Liver (tissue), 9 donors: Measurements from ENCODE around the gene CDKL4. TPM values are rescaled to one million over a fixed set of nuclear protein-coding genes. Genes with fewer than 3 reads are reported as not detected.

Experiments
- DNase-seq: peaks from one replicate; pipeline ENCODE4 v3.0.0-alpha.2; 2017; ENCODE audit warnings: low spot score
- H3K27ac ChIP-seq, 2 donors: one replicate each; pipeline ENCODE4 v1.7.0; 2013; ENCODE audit warnings: inconsistent platforms in 2 of 2, low read length in 2 of 2, control low read depth in 1 of 2, low read depth in 1 of 2, mild to moderate bottlenecking in 1 of 2
- H3K27me3 ChIP-seq, 4 donors: one replicate each; pipeline versions ENCODE4 v1.6.1 to v1.7.0; 2013; ENCODE audit warnings: low read length in 3 of 4, inconsistent platforms in 1 of 4, mild to moderate bottlenecking in 1 of 4, moderate library complexity in 1 of 4; ENCODE audit not compliant: control insufficient read depth in 4 of 4, insufficient read depth in 4 of 4
- H3K36me3 ChIP-seq, 4 donors: one replicate each; pipeline versions ENCODE4 v1.6.1 to v1.7.0; 2013; ENCODE audit warnings: low read length in 3 of 4, mild to moderate bottlenecking in 3 of 4, low read depth in 1 of 4, moderate library complexity in 1 of 4; ENCODE audit not compliant: control insufficient read depth in 4 of 4, insufficient read depth in 3 of 4
- H3K4me1 ChIP-seq, 4 donors: one replicate each; pipeline versions ENCODE4 v1.6.1 to v1.7.0; 2013; ENCODE audit warnings: low read length in 3 of 4, mild to moderate bottlenecking in 3 of 4, moderate library complexity in 1 of 4; ENCODE audit not compliant: control insufficient read depth in 4 of 4, insufficient read depth in 4 of 4
- H3K4me3 ChIP-seq, 3 donors: one replicate each; pipeline versions ENCODE4 v1.6.1 to v1.7.0; 2013; ENCODE audit warnings: low read length in 3 of 3, control low read depth in 1 of 3, low read depth in 1 of 3, mild to moderate bottlenecking in 1 of 3
- H3K9ac ChIP-seq, 2 donors: one replicate each; pipeline ENCODE4 v1.7.0; 2013; ENCODE audit warnings: low read length in 2 of 2, mild to moderate bottlenecking in 2 of 2, moderate library complexity in 2 of 2, control low read depth in 1 of 2, low read depth in 1 of 2
- H3K9me3 ChIP-seq, 4 donors: one replicate each; pipeline versions ENCODE4 v1.6.1 to v1.7.0; 2013; ENCODE audit warnings: low read length in 3 of 4; ENCODE audit not compliant: control insufficient read depth in 4 of 4
- EGR1 ChIP-seq, 2 donors: IDR thresholded peaks; 2 replicates each; pipeline ENCODE4 v1.6.1; 2016 to 2018; ENCODE audit warnings: antibody characterized with exemption in 2 of 2, low read depth in 2 of 2
- FOXA1 ChIP-seq: IDR thresholded peaks from 2 replicates; pipeline ENCODE4 v1.6.1; 2016; ENCODE audit warnings: antibody characterized with exemption
- FOXA2 ChIP-seq: IDR thresholded peaks from 2 replicates; pipeline ENCODE4 v1.6.1; 2016; ENCODE audit warnings: antibody characterized with exemption
- GABPA ChIP-seq, 2 donors: IDR thresholded peaks in 1 of 2; conservative IDR thresholded peaks in 1 of 2; 2 replicates each; pipeline ENCODE4 v1.6.1; 2016; ENCODE audit warnings: antibody characterized with exemption in 2 of 2, mild to moderate bottlenecking in 1 of 2, moderate library complexity in 1 of 2
- HNF4A ChIP-seq, 2 donors: conservative IDR thresholded peaks; 2 replicates each; pipeline ENCODE4 v1.6.1; 2016; ENCODE audit warnings: antibody characterized with exemption in 2 of 2, mild to moderate bottlenecking in 2 of 2
- HNF4G ChIP-seq: IDR thresholded peaks from 2 replicates; pipeline ENCODE4 v1.6.1; 2016; ENCODE audit warnings: antibody characterized with exemption
- JUND ChIP-seq, 2 donors: IDR thresholded peaks; 2 replicates each; pipeline ENCODE4 v1.6.1; 2016; ENCODE audit warnings: antibody characterized with exemption in 2 of 2
- NR2F2 ChIP-seq: IDR thresholded peaks from 2 replicates; pipeline ENCODE4 v1.6.1; 2016; ENCODE audit warnings: antibody characterized with exemption
- RXRA ChIP-seq, 2 donors: IDR thresholded peaks; 2 replicates each; pipeline ENCODE4 v1.6.1; 2017 to 2018; ENCODE audit warnings: antibody characterized with exemption in 2 of 2, mild to moderate bottlenecking in 1 of 2
- TAF1 ChIP-seq: conservative IDR thresholded peaks from 2 replicates; pipeline ENCODE4 v1.6.1; 2016; ENCODE audit warnings: antibody characterized with exemption, mild to moderate bottlenecking
- YY1 ChIP-seq: IDR thresholded peaks from 2 replicates; pipeline ENCODE4 v1.6.1; 2016; ENCODE audit warnings: antibody characterized with exemption, mild to moderate bottlenecking
- WGBS: extraction: QIAGEN DNeasy Blood & Tissue Kit; methylation state at CpG from one replicate; pipeline ENCODE4 v1.1.7; 2013; 5-methylcytosine and 5-hydroxymethylcytosine counted together
- polyA plus RNA-seq, 2 donors: library from polyadenylated mRNA; stranded (reverse) in 1 of 2; unstranded in 1 of 2; fragments of 200-250 nt in 1 of 2; fragments of >200 nt in 1 of 2; fragmentation: Nextera tagmentation in 1 of 2; extraction: Ambion mirVana in 1 of 2; gene quantifications; one replicate each; pipeline versions ENCODE4 v1.2.1 to v1.2.3, GENCODE V29; 2013 to 2015
- total RNA-seq, 2 donors: library from RNA; depleted of rRNA; stranded (reverse); fragments of >200 nt; gene quantifications; one replicate each; pipeline ENCODE4 v1.2.3, GENCODE V29; 2014
- TF ChIP-seq, protein P1 (sequence below): IDR thresholded peaks from 2 replicates; pipeline ENCODE4 v1.6.1; 2016; ENCODE audit warnings: antibody characterized with exemption, mild to moderate bottlenecking
- TF ChIP-seq, protein P2 (sequence below): IDR thresholded peaks from 2 replicates; pipeline ENCODE4 v1.6.1; 2016; ENCODE audit warnings: antibody characterized with exemption
- TF ChIP-seq, protein P3 (sequence below): fragments of 150-350 bp; IDR thresholded peaks from 2 replicates; pipeline ENCODE4 v1.5.1; 2017; ENCODE audit warnings: improper control_type of control experiment, low read depth, low read length; ENCODE audit not compliant: missing input control
- TF ChIP-seq, protein P4 (sequence below): IDR thresholded peaks from 2 replicates; pipeline ENCODE4 v1.6.1; 2016; ENCODE audit warnings: antibody characterized with exemption
- donor health status: healthy.
- donor health status: healthy.
- donor health status: healthy.
- donor health status: healthy.
- donor health status: healthy.

CDKL4 gene
- total and polyA plus RNA-seq, 4 donors = 0.25 to 1.1 TPM; not detected in 2

DNA sequence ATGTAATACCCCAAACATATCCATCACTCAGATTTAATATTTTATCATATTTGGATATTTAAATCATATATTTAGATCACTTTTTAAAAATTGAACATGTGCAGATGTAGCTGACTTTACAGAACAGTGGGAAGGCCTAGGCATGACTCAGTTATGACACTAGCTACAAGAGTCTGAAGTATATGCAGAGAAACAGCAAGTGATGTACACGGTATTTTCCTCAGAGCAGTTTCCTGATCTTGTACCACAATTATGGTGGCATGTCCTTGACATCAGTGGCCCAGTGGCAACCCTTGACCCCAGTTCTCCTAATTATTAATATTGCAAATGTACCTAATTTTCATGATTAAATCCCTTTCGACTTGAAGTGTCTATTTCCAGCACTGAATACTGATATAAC, 28.2 kb downstream of the CDKL4 start:
- H3K4me3 ChIP-seq = no peak overlapping the region
- TF ChIP-seq TAF1 = no peak
- no peak for TF ChIP-seq EGR1 (IDR thresholded peaks at IDR 0.05; ENCODE audit: low read depth in 2 of 2)
- no peak for TF ChIP-seq FOXA1
- TF ChIP-seq HNF4G = no peak
- no peak overlapping the region for H3K9ac ChIP-seq
- no peaks in the 10 kb centered on the region for H3K9me3 ChIP-seq
- H3K36me3 ChIP-seq = no peaks in the 10 kb centered on the region
- no peaks in the 10 kb centered on the region for H3K4me1 ChIP-seq
- no peaks in the 10 kb centered on the region for H3K27me3 ChIP-seq
- no peak for DNase-seq
- 93% methylated on average over 2 of the region's 2 CpGs for WGBS
- no peak overlapping the region for H3K27ac ChIP-seq

DNA sequence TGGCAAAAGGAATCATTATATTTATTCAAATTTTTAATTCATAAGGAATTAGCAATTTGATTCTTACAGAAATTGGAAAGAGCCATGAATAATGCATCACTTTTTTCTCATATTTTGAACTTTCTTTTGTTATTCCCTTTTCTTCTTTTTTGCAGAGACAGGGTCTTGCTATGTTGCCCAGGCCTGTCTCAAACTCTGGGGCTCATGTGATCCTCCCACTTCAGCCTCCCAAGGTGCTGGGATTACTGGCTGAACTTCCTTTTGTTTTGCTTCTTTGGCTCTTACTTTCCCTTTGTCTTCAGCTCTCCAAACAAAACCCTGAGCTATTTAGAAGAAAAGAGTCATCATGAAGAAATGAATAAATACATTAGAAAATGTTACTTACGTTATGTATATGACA, 30.8 kb downstream of the CDKL4 start:
- no peak overlapping the region for H3K9ac ChIP-seq
- 94% methylated on average over 1 of the region's 1 CpG for WGBS

DNA sequence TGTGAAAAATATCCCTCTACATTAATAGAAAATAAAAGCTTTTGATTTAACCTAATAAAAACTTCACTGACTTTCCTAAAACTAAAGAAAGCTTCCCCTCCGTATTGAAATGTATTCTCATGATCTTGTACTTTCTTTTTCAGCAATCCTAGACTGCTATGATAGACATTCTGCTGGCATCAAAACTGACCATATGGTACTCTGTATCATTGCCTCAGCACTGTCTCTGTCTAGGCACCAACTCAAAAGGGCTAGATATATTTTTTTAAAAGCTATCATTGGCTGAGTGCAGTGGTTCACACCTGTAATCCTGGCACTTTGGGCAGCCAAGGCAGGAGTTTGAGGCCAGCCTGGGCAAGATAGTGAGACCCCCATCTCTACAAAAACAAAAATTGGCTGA, 32.9 kb downstream of the CDKL4 start:
- 84% methylated on average over 1 of the region's 1 CpG for WGBS
- TF ChIP-seq YY1 (no peak), TAF1 (no peak), GABPA (IDR thresholded peaks at IDR 0.05 in 1 of 2, conservative IDR thresholded peaks at IDR 0.05 in 1 of 2) (no peak), JUND (IDR thresholded peaks at IDR 0.05) (no peak), RXRA (IDR thresholded peaks at IDR 0.05) (no peak), EGR1 (IDR thresholded peaks at IDR 0.05; ENCODE audit: low read depth in 2 of 2) (no peak), FOXA2 (no peak), NR2F2 (no peak)
- TF ChIP-seq, protein P1, sequence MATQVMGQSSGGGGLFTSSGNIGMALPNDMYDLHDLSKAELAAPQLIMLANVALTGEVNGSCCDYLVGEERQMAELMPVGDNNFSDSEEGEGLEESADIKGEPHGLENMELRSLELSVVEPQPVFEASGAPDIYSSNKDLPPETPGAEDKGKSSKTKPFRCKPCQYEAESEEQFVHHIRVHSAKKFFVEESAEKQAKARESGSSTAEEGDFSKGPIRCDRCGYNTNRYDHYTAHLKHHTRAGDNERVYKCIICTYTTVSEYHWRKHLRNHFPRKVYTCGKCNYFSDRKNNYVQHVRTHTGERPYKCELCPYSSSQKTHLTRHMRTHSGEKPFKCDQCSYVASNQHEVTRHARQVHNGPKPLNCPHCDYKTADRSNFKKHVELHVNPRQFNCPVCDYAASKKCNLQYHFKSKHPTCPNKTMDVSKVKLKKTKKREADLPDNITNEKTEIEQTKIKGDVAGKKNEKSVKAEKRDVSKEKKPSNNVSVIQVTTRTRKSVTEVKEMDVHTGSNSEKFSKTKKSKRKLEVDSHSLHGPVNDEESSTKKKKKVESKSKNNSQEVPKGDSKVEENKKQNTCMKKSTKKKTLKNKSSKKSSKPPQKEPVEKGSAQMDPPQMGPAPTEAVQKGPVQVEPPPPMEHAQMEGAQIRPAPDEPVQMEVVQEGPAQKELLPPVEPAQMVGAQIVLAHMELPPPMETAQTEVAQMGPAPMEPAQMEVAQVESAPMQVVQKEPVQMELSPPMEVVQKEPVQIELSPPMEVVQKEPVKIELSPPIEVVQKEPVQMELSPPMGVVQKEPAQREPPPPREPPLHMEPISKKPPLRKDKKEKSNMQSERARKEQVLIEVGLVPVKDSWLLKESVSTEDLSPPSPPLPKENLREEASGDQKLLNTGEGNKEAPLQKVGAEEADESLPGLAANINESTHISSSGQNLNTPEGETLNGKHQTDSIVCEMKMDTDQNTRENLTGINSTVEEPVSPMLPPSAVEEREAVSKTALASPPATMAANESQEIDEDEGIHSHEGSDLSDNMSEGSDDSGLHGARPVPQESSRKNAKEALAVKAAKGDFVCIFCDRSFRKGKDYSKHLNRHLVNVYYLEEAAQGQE = no peak
- TF ChIP-seq, protein P2, sequence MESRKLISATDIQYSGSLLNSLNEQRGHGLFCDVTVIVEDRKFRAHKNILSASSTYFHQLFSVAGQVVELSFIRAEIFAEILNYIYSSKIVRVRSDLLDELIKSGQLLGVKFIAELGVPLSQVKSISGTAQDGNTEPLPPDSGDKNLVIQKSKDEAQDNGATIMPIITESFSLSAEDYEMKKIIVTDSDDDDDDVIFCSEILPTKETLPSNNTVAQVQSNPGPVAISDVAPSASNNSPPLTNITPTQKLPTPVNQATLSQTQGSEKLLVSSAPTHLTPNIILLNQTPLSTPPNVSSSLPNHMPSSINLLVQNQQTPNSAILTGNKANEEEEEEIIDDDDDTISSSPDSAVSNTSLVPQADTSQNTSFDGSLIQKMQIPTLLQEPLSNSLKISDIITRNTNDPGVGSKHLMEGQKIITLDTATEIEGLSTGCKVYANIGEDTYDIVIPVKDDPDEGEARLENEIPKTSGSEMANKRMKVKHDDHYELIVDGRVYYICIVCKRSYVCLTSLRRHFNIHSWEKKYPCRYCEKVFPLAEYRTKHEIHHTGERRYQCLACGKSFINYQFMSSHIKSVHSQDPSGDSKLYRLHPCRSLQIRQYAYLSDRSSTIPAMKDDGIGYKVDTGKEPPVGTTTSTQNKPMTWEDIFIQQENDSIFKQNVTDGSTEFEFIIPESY = no peak
- TF ChIP-seq, protein P3, sequence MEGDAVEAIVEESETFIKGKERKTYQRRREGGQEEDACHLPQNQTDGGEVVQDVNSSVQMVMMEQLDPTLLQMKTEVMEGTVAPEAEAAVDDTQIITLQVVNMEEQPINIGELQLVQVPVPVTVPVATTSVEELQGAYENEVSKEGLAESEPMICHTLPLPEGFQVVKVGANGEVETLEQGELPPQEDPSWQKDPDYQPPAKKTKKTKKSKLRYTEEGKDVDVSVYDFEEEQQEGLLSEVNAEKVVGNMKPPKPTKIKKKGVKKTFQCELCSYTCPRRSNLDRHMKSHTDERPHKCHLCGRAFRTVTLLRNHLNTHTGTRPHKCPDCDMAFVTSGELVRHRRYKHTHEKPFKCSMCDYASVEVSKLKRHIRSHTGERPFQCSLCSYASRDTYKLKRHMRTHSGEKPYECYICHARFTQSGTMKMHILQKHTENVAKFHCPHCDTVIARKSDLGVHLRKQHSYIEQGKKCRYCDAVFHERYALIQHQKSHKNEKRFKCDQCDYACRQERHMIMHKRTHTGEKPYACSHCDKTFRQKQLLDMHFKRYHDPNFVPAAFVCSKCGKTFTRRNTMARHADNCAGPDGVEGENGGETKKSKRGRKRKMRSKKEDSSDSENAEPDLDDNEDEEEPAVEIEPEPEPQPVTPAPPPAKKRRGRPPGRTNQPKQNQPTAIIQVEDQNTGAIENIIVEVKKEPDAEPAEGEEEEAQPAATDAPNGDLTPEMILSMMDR = no peak

More for the DNA sequence above, 30.8 kb downstream of the CDKL4 start:
- TF ChIP-seq HNF4A (conservative IDR thresholded peaks at IDR 0.05) (no peak), FOXA1 (no peak), NR2F2 (no peak), TAF1 (no peak), RXRA (IDR thresholded peaks at IDR 0.05) (no peak)
- TF ChIP-seq, protein P1 = no peak
- TF ChIP-seq, protein P4, sequence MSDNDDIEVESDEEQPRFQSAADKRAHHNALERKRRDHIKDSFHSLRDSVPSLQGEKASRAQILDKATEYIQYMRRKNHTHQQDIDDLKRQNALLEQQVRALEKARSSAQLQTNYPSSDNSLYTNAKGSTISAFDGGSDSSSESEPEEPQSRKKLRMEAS = no peak
- Histone ChIP-seq H3K4me3 (no peak overlapping the region), H3K9me3 (no peaks in the 10 kb centered on the region), H3K27ac (no peak overlapping the region), H3K36me3 (no peaks in the 10 kb centered on the region), H3K4me1 (no peaks in the 10 kb centered on the region), H3K27me3 (no peaks in the 10 kb centered on the region)
- no peak for DNase-seq

More for the DNA sequence above, 32.9 kb downstream of the CDKL4 start:
- Histone ChIP-seq H3K27me3 (no peaks in the 10 kb centered on the region), H3K36me3 (no peaks in the 10 kb centered on the region), H3K4me1 (no peaks in the 10 kb centered on the region), H3K9ac (no peak overlapping the region), H3K27ac (no peak overlapping the region), H3K4me3 (no peak overlapping the region), H3K9me3 (no peaks in the 10 kb centered on the region)
- no peak for DNase-seq
